Transverse colon (tissue), 4 donors: Measurements from ENCODE around the gene HSD11B2.

Experiments
- CTCF ChIP-seq, 5 experiments: fragments of 200-600 bp in 3 of 5; fragments of 450-650 bp in 2 of 5; sonication (generic) in 3 of 5; IDR thresholded peaks; 1 replicate in 2 of 5; 2 replicates in 3 of 5; pipeline ENCODE4 v1.5.1; 2016 to 2017; ENCODE audit warnings: antibody characterized with exemption in 5 of 5, inconsistent platforms in 3 of 5, mild to moderate bottlenecking in 2 of 5, moderate library complexity in 1 of 5
- EP300 ChIP-seq: sonication (generic); formaldehyde crosslinking; IDR thresholded peaks from one replicate; pipeline ENCODE4 v1.6.1; 2017; ENCODE audit warnings: antibody characterized with exemption, low read depth
- POLR2A ChIP-seq: fragments of 450-650 bp; IDR thresholded peaks from one replicate; pipeline ENCODE4 v1.6.1; 2016; ENCODE audit warnings: antibody characterized with exemption, mild to moderate bottlenecking, moderate library complexity
- POLR2AphosphoS5 ChIP-seq, 3 donors: sonication (generic); formaldehyde crosslinking; IDR thresholded peaks; one replicate each; pipeline ENCODE4 v1.6.1; 2016; ENCODE audit warnings: antibody characterized with exemption in 3 of 3

GRCh38 chr16:67451704-67452435, 20.9 kb downstream of the HSD11B2 start:
- TF ChIP-seq POLR2A (peak; percentile 21), CTCF (IDR thresholded peaks at IDR 0.05) (no peak), POLR2AphosphoS5 (IDR thresholded peaks at IDR 0.05) (peak in 2 of 3 donors; percentile 39 to 64), EP300 (no peak)
